Ectodermal cell (in vitro differentiated cells): ENCODE results near the gene SEC14L6.
A peak's percentile ranks its signal among the peaks of the same experiment; 100 is the strongest.
"Not testable (repeated sequence)": the region's sequence is repeated elsewhere in the genome, so short reads cannot be mapped to it uniquely, and the experiment has no call there.

ENCODE experiments used
- H3K27ac ChIP-seq: 2 replicates; pipeline ENCODE4 v1.7.0; 2013; ENCODE audit warnings: mild to moderate bottlenecking, low read depth, low read length; ENCODE audit not compliant: insufficient read depth, poor library complexity, severe bottlenecking
- H3K27me3 ChIP-seq: 2 replicates; pipeline ENCODE4 v1.7.0; 2013; ENCODE audit warnings: mild to moderate bottlenecking, low read length; ENCODE audit not compliant: insufficient read depth, control insufficient read depth, poor library complexity, severe bottlenecking
- H3K36me3 ChIP-seq: one replicate; pipeline ENCODE4 v1.7.0; 2013; ENCODE audit warnings: low read length; ENCODE audit not compliant: control insufficient read depth, insufficient read depth
- H3K4me1 ChIP-seq: one replicate; pipeline ENCODE4 v1.7.0; 2013; ENCODE audit warnings: low read length; ENCODE audit not compliant: control insufficient read depth, insufficient read depth
- H3K4me3 ChIP-seq: 2 replicates; pipeline ENCODE4 v1.7.0; 2013; ENCODE audit warnings: low read depth, low read length, control low read depth; ENCODE audit not compliant: insufficient read depth
- H3K9me3 ChIP-seq: 2 replicates; pipeline ENCODE4 v1.7.0; 2013; ENCODE audit warnings: mild to moderate bottlenecking, low read length, moderate library complexity; ENCODE audit not compliant: control insufficient read depth
- WGBS, 2 experiments: methylation state at CpG; one replicate each; pipeline ENCODE4 v1.1.7; 2013; ENCODE audit warnings: missing lambda C conversion rate in 2 of 2; 5-methylcytosine and 5-hydroxymethylcytosine counted together

Gene SEC14L6

DNA sequence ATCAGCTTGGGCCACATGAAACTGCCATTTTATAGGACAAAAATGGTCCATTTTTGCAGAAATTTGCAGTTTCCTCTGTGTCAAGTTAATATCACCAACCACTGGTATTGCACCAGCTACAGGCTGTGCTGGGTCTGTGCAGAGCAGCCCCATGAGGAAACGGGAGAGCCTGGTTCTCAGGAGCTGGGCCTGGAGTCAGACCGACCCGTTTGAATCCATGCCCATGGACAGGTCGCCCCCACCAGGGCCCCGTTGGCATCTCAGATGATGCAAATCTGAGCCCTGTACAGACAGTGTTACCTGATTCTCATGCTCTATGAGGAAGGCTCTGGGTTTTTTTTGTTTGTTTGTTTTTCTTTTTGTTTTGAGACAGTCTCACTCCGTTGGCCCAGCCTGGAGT is 9.8 kb upstream of the SEC14L6 start:
- no peaks in the 10 kb centered on the region for H3K4me1 ChIP-seq
- no peak overlapping the region for H3K27ac ChIP-seq
- no peak overlapping the region for H3K4me3 ChIP-seq
- no peaks in the 10 kb centered on the region for H3K36me3 ChIP-seq
- H3K27me3 ChIP-seq: no peaks in the 10 kb centered on the region
- WGBS, 2 experiments: 77 to 87% methylated on average over 6 of the region's 6 CpGs
- H3K9me3 ChIP-seq: no peaks in the 10 kb centered on the region

DNA sequence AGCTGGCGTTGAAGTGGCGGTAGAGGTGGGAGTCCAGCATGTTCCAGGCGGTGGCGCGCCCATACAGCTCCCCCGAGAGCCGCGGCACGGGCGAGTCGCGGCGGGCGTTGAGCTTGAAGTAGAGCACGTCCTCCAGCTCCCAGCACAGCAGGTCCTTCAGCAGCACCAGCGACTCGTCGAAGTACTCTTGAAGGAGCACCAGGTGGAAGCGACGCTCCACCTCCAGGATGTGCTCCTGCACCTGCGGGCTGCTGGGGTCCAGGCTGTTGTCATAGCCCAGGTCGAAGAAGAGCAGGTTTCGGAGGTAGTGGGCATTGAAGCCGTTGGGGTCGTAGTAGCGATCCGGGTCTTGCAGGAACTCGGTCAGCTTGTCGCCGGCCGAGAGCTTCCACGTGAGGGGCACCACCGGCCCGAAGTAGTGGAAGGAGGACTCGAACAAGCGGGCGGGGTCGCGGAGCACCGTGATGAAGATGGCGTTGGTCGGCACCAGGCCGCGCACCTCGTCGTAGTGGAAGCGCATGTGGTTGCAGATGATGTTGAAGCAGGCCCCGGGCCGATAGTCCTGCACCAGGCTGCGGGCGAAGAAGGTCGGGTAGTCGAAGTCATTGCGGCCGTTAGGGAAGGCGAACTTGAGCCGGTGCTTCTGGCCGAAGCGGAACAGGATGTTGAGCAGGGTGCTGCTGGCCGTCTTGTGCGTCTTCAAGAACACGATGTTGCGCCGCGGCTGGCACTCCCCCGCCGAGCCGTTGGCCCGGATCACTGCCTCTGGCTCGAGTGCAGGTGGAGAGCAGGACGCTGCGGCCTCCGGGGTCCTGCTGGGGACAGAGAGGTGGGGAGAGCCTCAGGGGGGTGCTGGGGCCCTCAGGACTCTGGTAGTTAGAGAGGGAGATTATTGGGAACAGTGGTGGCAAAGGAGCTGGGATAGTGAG is 9.0 kb upstream of the SEC14L6 start:
- WGBS, 2 experiments: 95% methylated on average over 73 of the region's 73 CpGs
- Histone ChIP-seq H3K4me1 (no peaks in the 10 kb centered on the region), H3K36me3 (no peaks in the 10 kb centered on the region), H3K27ac (no peak overlapping the region), H3K27me3 (no peaks in the 10 kb centered on the region), H3K4me3 (no peak overlapping the region), H3K9me3 (no peaks in the 10 kb centered on the region)

DNA sequence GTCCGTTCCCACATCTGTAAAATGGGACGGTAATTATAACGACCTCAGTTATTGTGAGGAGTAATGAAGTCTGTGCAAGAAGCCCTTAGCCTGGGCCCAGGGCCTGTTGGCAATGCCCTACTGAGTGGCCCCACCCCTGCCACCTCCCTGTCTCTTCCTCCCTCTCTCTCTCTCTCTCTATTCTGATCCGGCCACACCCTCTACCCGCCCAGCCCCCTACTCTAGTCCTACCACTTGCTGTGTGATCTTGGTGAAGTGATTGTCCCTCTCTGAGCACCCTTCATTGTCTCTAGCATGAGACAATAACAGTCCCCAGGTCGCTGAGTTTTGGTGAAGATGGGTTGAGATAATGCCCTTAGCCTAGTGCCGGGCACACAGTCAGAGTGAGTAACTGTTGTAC is 7.4 kb upstream of the SEC14L6 start:
- Histone ChIP-seq H3K27ac (no peak overlapping the region), H3K36me3 (no peaks in the 10 kb centered on the region), H3K4me3 (no peak overlapping the region), H3K9me3 (no peaks in the 10 kb centered on the region), H3K4me1 (no peaks in the 10 kb centered on the region), H3K27me3 (no peaks in the 10 kb centered on the region)
- 76 to 82% methylated on average over 5 to 7 of the region's 7 CpGs for WGBS, 2 experiments

DNA sequence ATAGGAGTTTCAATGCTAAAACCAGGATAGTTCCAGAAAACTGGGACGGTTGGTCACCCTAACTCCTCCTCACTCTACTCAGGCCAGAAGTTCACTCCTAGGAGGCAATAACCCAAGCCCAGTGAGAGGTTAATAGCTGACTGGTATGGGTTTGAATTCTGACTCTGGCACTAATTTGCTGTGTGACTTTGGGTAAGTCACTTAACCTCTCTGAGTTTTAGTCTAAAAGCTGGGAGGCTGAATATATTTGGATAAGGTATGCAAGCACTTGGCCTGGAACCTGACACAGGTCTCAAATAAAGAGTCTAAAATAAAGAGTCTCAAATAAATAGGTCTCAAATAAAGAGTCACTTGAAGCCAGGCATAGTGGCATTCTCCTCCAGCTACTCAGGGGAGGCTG is 6.2 kb upstream of the SEC14L6 start:
- 50 to 63% methylated on average over 1 of the region's 1 CpG for WGBS, 2 experiments
- H3K4me3 ChIP-seq: no peak overlapping the region

DNA sequence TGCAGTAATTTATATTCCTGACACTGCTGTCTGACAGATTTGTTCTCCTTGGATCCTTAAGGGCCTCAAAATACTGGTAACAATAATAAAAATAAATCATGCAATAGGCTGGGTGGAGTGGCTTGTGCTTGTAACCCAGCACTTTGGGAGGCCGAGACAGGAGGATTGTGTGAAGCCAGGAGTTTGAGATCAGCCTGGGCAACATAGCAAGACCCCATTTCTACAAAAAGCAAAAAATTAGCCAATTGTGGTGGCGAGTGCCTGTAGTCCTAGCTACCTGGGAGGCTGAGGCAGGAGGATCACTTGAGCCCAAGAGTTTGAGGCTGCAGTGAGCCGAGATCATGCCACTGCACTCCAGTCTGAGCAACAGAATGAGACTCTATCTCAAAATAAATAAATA is 5.3 kb upstream of the SEC14L6 start:
- H3K27me3 ChIP-seq, H3K4me1 ChIP-seq, H3K4me3 ChIP-seq, H3K9me3 ChIP-seq, H3K27ac ChIP-seq, H3K36me3 ChIP-seq: not testable (repeated sequence)
- WGBS, 2 experiments: 84 to 94% methylated on average over 3 of the region's 3 CpGs

More for the DNA sequence above, 6.2 kb upstream of the SEC14L6 start:
- no peaks in the 10 kb centered on the region for H3K4me1 ChIP-seq
- H3K36me3 ChIP-seq: no peaks in the 10 kb centered on the region
- H3K9me3 ChIP-seq: no peaks in the 10 kb centered on the region
- no peak overlapping the region for H3K27ac ChIP-seq
- no peaks in the 10 kb centered on the region for H3K27me3 ChIP-seq

- 90 to 92% methylated on average over 4 of the region's 4 CpGs for WGBS, 2 experiments
- Histone ChIP-seq H3K4me3 (no peak overlapping the region), H3K36me3 (no peaks in the 10 kb centered on the region), H3K4me1 (peaks cover 6% of the 10 kb centered on the region), H3K27me3 (peaks cover 13% of the 10 kb centered on the region), H3K27ac (no peak overlapping the region), H3K9me3 (no peaks in the 10 kb centered on the region)
These were observed 647 bp upstream of the SEC14L6 start for GRCh38 chr22:30547188-30547587.

DNA sequence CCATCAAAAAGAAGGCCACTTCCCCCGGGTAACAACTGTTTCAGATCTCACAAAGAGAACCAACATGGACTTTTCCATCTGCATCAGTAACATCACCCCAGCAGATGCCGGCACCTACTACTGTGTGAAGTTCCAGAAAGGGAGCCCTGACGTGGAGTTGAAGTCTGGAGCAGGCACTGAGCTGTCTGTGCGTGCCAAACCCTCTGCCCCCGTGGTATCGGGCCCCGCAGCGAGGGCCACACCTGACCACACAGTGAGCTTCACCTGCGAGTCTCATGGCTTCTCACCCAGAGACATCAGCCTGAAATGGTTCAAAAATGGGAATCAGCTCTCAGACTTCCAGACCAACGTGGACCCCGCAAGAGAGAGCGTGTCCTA is 3.7 kb downstream of the SEC14L6 start:
- H3K9me3 ChIP-seq: no peaks in the 10 kb centered on the region
- 88 to 90% methylated on average over 12 of the region's 12 CpGs for whole genome bisulfite sequencing, 2 experiments
- H3K4me3 ChIP-seq: peak overlapping the region; percentile 45
- H3K27me3 ChIP-seq: peaks cover 19% of the 10 kb centered on the region
- no peaks in the 10 kb centered on the region for H3K36me3 ChIP-seq
- H3K4me1 ChIP-seq: peaks cover 6% of the 10 kb centered on the region
- H3K27ac ChIP-seq: no peak overlapping the region

DNA sequence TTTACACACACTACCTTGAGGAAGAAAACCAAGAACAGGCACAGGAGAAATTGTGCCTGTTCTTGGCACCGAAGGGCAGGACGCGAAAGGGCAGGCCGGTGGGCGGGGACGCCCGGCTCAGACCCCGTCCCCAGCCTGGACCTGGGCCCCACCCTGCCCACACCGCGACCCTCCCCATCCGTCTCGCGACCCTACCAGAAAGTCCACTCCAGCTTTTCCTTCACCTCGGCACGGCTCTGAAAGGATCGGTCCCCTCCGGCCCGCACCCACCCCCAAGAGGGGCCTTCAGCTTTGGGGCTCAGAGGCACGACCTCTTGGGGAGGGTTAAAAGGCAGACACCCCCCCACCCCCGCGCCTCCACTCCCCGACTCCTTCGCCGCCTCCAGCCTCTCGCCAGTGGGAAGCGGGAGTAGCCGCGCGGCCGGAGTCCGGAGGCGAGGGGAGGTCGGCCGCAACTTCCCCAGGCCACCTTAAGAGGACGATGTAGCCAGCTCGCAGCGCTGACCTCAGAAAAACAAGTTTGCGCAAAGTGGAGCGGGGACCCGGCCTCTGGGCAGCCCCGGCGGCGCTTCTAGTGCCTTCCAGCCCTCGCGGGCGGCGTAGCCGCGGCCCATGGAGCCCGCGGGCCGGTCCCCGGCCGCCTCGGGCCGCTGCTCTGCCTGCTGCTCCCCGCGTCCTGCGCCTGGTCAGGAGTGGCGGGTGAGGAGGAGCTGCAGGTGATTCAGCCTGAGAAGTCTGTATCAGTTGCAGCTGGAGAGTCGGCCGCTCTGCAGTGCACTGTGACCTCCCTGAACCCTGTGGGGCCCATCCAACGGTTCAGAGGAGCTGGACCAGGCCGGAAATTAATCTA is 4.4 kb downstream of the SEC14L6 start:
- WGBS, 2 experiments: 3% methylated on average over 64 of the region's 64 CpGs
- H3K27me3 ChIP-seq: peaks cover 19% of the 10 kb centered on the region
- H3K4me3 ChIP-seq: peak overlapping the region; percentile 45

GRCh38 chr22:30541511-30541910 is 5.0 kb downstream of the SEC14L6 start:
- not testable (repeated sequence) for H3K9me3 ChIP-seq, H3K27ac ChIP-seq, H3K4me1 ChIP-seq, H3K36me3 ChIP-seq
- H3K27me3 ChIP-seq: peaks cover 19% of the 10 kb centered on the region
- 85 to 93% methylated on average over 3 of the region's 3 CpGs for WGBS, 2 experiments
- H3K4me3 ChIP-seq: peak overlapping the region; percentile 45

More for the DNA sequence above, 4.4 kb downstream of the SEC14L6 start:
- Histone ChIP-seq H3K27ac (no peak overlapping the region), H3K4me1 (peaks cover 6% of the 10 kb centered on the region), H3K9me3 (no peaks in the 10 kb centered on the region), H3K36me3 (no peaks in the 10 kb centered on the region)

DNA sequence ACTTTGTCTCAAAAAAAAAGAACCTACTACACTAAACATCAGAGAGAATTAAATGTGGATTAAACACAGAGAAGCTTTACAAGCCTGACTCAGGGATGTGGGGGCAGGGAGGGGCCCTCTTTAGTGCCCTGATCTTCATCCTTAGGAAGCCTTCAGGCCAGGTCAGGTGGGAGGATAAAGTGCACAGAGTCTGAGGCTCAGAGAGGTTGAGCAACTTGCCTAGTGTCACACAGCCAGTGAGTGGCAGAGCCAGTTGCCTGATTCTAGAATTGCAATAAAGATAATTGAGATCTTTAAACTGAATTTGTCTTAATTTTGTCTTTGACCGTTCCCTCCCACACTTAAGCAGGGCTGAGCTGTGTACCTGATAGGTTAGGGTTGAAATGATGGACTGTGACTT is 7.2 kb downstream of the SEC14L6 start:
- H3K4me3 ChIP-seq: no peak overlapping the region
- no peaks in the 10 kb centered on the region for H3K36me3 ChIP-seq
- WGBS, 2 experiments: 100% methylated on average over 1 of the region's 1 CpG

More for the DNA sequence above, 7.2 kb downstream of the SEC14L6 start:
- Histone ChIP-seq H3K4me1 (peaks cover 6% of the 10 kb centered on the region), H3K27me3 (peaks cover 19% of the 10 kb centered on the region), H3K27ac (no peak overlapping the region), H3K9me3 (no peaks in the 10 kb centered on the region)
